Tibial nerve (tissue), 4 donors: ENCODE measurements around the gene FN3KRP. TPM values are rescaled to one million over a fixed set of nuclear protein-coding genes. Genes with fewer than 3 reads are reported as not detected.

Experiments used
- DNase-seq, 2 donors: peaks; one replicate each; pipeline ENCODE4 v3.0.0-alpha.2; 2019; ENCODE audit warnings: low spot score in 2 of 2
- H3K27ac ChIP-seq, 4 donors: fragments of 200-600 bp; sonication (generic) in 3 of 4; one replicate each; pipeline ENCODE4 v1.5.1; 2017 to 2019; ENCODE audit warnings: mild to moderate bottlenecking in 1 of 4
- H3K27me3 ChIP-seq, 2 donors: fragments of 200-600 bp; sonication (generic) in 1 of 2; one replicate each; pipeline versions ENCODE4 v1.5.1 to v1.6.0; 2017 to 2019
- H3K36me3 ChIP-seq, 3 donors: fragments of 200-600 bp; sonication (generic); one replicate each; pipeline ENCODE4 v1.5.1; 2018 to 2019
- H3K4me1 ChIP-seq, 4 donors: fragments of 200-600 bp; sonication (generic) in 3 of 4; one replicate each; pipeline ENCODE4 v1.5.1; 2017 to 2019
- H3K4me3 ChIP-seq, 4 donors: fragments of 200-600 bp; sonication (generic) in 3 of 4; one replicate each; pipeline ENCODE4 v1.5.1; 2017 to 2019; ENCODE audit warnings: mild to moderate bottlenecking in 1 of 4, moderate library complexity in 1 of 4
- H3K9me3 ChIP-seq, 4 donors: fragments of 200-600 bp; sonication (generic) in 3 of 4; one replicate each; pipeline ENCODE4 v1.5.1; 2017 to 2019
- CTCF ChIP-seq, 5 experiments: fragments of 200-600 bp in 3 of 5; fragments of 450-650 bp in 2 of 5; sonication (generic) in 3 of 5; IDR thresholded peaks; one replicate each; pipeline ENCODE4 v1.5.1; 2016 to 2019; ENCODE audit warnings: antibody characterized with exemption in 5 of 5, mild to moderate bottlenecking in 3 of 5, moderate library complexity in 2 of 5
- EP300 ChIP-seq, 2 donors: sonication (generic); formaldehyde crosslinking; IDR thresholded peaks; one replicate each; pipeline ENCODE4 v1.6.1; 2017; ENCODE audit warnings: antibody characterized with exemption in 2 of 2, mild to moderate bottlenecking in 1 of 2
- POLR2A ChIP-seq, 2 donors: fragments of 450-650 bp; IDR thresholded peaks; one replicate each; pipeline ENCODE4 v1.6.1; 2017; ENCODE audit warnings: antibody characterized with exemption in 2 of 2, mild to moderate bottlenecking in 2 of 2, moderate library complexity in 2 of 2
- WGBS, 2 donors: methylation state at CpG; one replicate each; pipeline ENCODE4 v1.1.5; 2018; 5-methylcytosine and 5-hydroxymethylcytosine counted together
- total RNA-seq, 4 donors: library from RNA; depleted of rRNA; stranded (reverse); fragments of >200 nt; gene quantifications; one replicate each; pipeline ENCODE4 v1.1.0, GENCODE V29; 2016

FN3KRP gene
- total RNA-seq, 4 donors from 2014 or later: 17.4 to 22.5 (median 21.0) TPM

GRCh38 chr17:82699551-82699950, 17.0 kb upstream of the FN3KRP start:
- TF ChIP-seq CTCF (IDR thresholded peaks at IDR 0.05): no peak
- TF ChIP-seq EP300 (IDR thresholded peaks at IDR 0.05): no peak
- TF ChIP-seq POLR2A (IDR thresholded peaks at IDR 0.05): no peak
- H3K36me3 ChIP-seq: peaks cover 0 to 10% (median 0%) of the 10 kb centered on the region in 3 donors
- peak overlapping the region in 2 of 4 donors; percentile 76 to 97 for H3K4me3 ChIP-seq
- H3K4me1 ChIP-seq: peaks cover 0 to 36% (median 17%) of the 10 kb centered on the region in 4 donors
- DNase-seq: no peak
- no peaks in the 10 kb centered on the region for H3K27me3 ChIP-seq
- WGBS, 2 donors: 82 to 87% methylated on average over 13 of the region's 13 CpGs
- peaks cover 0 to 8% (median 0%) of the 10 kb centered on the region in 4 donors for H3K9me3 ChIP-seq
- H3K27ac ChIP-seq: peak overlapping the region in 1 of 4 donors; percentile 24

- Histone ChIP-seq H3K4me1 (peaks cover 0 to 28% (median 9%) of the 10 kb centered on the region in 4 donors), H3K9me3 (no peaks in the 10 kb centered on the region), H3K27ac (peak overlapping the region in 1 of 4 donors; percentile 57), H3K4me3 (no peak overlapping the region), H3K27me3 (no peaks in the 10 kb centered on the region), H3K36me3 (no peaks in the 10 kb centered on the region)
- WGBS, 2 donors: 51 to 54% methylated on average over 20 of the region's 20 CpGs
- TF ChIP-seq CTCF (IDR thresholded peaks at IDR 0.05) (no peak), POLR2A (IDR thresholded peaks at IDR 0.05) (no peak), EP300 (IDR thresholded peaks at IDR 0.05) (no peak)
- DNase-seq: no peak
Measured at GRCh38 chr17:82702231-82702927, 14.1 kb upstream of the FN3KRP start.

GRCh38 chr17:82703036-82703745, 13.3 kb upstream of the FN3KRP start:
- DNase-seq: no peak
- H3K27me3 ChIP-seq: no peaks in the 10 kb centered on the region
- peak overlapping the region in 2 of 4 donors; percentile 26 to 57 for H3K27ac ChIP-seq
- TF ChIP-seq POLR2A (IDR thresholded peaks at IDR 0.05) (no peak), CTCF (IDR thresholded peaks at IDR 0.05) (no peak), EP300 (IDR thresholded peaks at IDR 0.05) (no peak)
- H3K9me3 ChIP-seq: no peaks in the 10 kb centered on the region
- WGBS, 2 donors: 69 to 79% methylated on average over 20 to 26 of the region's 26 CpGs
- H3K36me3 ChIP-seq: no peaks in the 10 kb centered on the region
- H3K4me3 ChIP-seq: no peak overlapping the region
- peaks cover 0 to 26% (median 7%) of the 10 kb centered on the region in 4 donors for H3K4me1 ChIP-seq

- Histone ChIP-seq H3K27ac (no peak overlapping the region), H3K4me3 (no peak overlapping the region), H3K9me3 (no peaks in the 10 kb centered on the region), H3K27me3 (no peaks in the 10 kb centered on the region), H3K4me1 (peaks cover 0 to 24% (median 6%) of the 10 kb centered on the region in 4 donors), H3K36me3 (no peaks in the 10 kb centered on the region)
- TF ChIP-seq POLR2A (IDR thresholded peaks at IDR 0.05) (no peak), CTCF (IDR thresholded peaks at IDR 0.05) (no peak), EP300 (IDR thresholded peaks at IDR 0.05) (no peak)
- no peak for DNase-seq
- 69 to 78% methylated on average over 36 to 38 of the region's 38 CpGs for WGBS, 2 donors
Measured at GRCh38 chr17:82703935-82704865, 12.3 kb upstream of the FN3KRP start.
